Vagina (tissue), 2 donors: ENCODE measurements around the gene OR12D2.

ENCODE experiments used
- CTCF ChIP-seq, 3 experiments: fragments of 450-650 bp in 2 of 3; fragments of 200-600 bp in 1 of 3; sonication (generic) in 1 of 3; IDR thresholded peaks; one replicate each; pipeline ENCODE4 v1.5.1; 2017 to 2019; ENCODE audit warnings: antibody characterized with exemption in 3 of 3, mild to moderate bottlenecking in 2 of 3, moderate library complexity in 2 of 3
- POLR2A ChIP-seq, 2 donors: fragments of 450-650 bp; IDR thresholded peaks; one replicate each; pipeline ENCODE4 v1.6.1; 2017; ENCODE audit warnings: antibody characterized with exemption in 2 of 2, mild to moderate bottlenecking in 2 of 2, moderate library complexity in 2 of 2

- TF ChIP-seq CTCF (IDR thresholded peaks at IDR 0.05) (no peak), POLR2A (IDR thresholded peaks at IDR 0.05) (no peak)
Measured at GRCh38 chr6:29442719-29443118, 47.3 kb downstream of the OR12D2 start.
